Measurements from ENCODE around the gene RAB33A.

- TF ChIP-seq, protein P1, sequence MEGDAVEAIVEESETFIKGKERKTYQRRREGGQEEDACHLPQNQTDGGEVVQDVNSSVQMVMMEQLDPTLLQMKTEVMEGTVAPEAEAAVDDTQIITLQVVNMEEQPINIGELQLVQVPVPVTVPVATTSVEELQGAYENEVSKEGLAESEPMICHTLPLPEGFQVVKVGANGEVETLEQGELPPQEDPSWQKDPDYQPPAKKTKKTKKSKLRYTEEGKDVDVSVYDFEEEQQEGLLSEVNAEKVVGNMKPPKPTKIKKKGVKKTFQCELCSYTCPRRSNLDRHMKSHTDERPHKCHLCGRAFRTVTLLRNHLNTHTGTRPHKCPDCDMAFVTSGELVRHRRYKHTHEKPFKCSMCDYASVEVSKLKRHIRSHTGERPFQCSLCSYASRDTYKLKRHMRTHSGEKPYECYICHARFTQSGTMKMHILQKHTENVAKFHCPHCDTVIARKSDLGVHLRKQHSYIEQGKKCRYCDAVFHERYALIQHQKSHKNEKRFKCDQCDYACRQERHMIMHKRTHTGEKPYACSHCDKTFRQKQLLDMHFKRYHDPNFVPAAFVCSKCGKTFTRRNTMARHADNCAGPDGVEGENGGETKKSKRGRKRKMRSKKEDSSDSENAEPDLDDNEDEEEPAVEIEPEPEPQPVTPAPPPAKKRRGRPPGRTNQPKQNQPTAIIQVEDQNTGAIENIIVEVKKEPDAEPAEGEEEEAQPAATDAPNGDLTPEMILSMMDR (IDR thresholded peaks at IDR 0.05; ENCODE audit: low read depth, low read length, missing input control) = no peak
- TF ChIP-seq TAF1 (conservative IDR thresholded peaks at IDR 0.05) (no peak), HNF4G (IDR thresholded peaks at IDR 0.05) (no peak), REST (IDR thresholded peaks at IDR 0.05) (no peak), JUND (IDR thresholded peaks at IDR 0.05) (no peak), MAX (IDR thresholded peaks at IDR 0.05) (no peak), SP1 (IDR thresholded peaks at IDR 0.05) (no peak), YY1 (IDR thresholded peaks at IDR 0.05) (no peak), RAD21 (IDR thresholded peaks at IDR 0.05) (no peak), GABPA (IDR thresholded peaks at IDR 0.05 in 1 of 2, conservative IDR thresholded peaks at IDR 0.05 in 1 of 2) (no peak), EGR1 (IDR thresholded peaks at IDR 0.05; ENCODE audit: low read depth in 2 of 2) (no peak), RXRA (IDR thresholded peaks at IDR 0.05) (no peak)
- TF ChIP-seq, protein P2, sequence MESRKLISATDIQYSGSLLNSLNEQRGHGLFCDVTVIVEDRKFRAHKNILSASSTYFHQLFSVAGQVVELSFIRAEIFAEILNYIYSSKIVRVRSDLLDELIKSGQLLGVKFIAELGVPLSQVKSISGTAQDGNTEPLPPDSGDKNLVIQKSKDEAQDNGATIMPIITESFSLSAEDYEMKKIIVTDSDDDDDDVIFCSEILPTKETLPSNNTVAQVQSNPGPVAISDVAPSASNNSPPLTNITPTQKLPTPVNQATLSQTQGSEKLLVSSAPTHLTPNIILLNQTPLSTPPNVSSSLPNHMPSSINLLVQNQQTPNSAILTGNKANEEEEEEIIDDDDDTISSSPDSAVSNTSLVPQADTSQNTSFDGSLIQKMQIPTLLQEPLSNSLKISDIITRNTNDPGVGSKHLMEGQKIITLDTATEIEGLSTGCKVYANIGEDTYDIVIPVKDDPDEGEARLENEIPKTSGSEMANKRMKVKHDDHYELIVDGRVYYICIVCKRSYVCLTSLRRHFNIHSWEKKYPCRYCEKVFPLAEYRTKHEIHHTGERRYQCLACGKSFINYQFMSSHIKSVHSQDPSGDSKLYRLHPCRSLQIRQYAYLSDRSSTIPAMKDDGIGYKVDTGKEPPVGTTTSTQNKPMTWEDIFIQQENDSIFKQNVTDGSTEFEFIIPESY (IDR thresholded peaks at IDR 0.05) = no peak
- TF ChIP-seq, protein P3, sequence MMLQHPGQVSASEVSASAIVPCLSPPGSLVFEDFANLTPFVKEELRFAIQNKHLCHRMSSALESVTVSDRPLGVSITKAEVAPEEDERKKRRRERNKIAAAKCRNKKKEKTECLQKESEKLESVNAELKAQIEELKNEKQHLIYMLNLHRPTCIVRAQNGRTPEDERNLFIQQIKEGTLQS (IDR thresholded peaks at IDR 0.05) = no peak
These were observed 7.9 kb downstream of the RAB33A start for GRCh38 chrX:130179579-130180215.
